Activated CD8-positive, alpha-beta T cell treated with anti-CD3 and anti-CD28 coated beads for 36 hours (primary cell): ENCODE data around the gene NAT9. TPM values are rescaled to one million over a fixed set of nuclear protein-coding genes. Genes with fewer than 3 reads are reported as not detected.

Experiments used
- ATAC-seq: fragments of 200-7000 bp; cut with Tn5 transposase; one replicate; pipeline ENCODE4 v1.10.0; 2021; ENCODE audit warnings: mild to moderate bottlenecking, moderate library complexity
- CTCF ChIA-PET: fragments of 350-600 bp; sonication (Branson Sonifier 250); formaldehyde crosslinking; loops from one replicate; lab custom pipeline; 2021; ENCODE audit warnings: antibody characterized with exemption; lab: Charles Lee
- POLR2A ChIA-PET: fragments of 350-600 bp; sonication (Branson Sonifier 250); formaldehyde crosslinking; loops from one replicate; lab custom pipeline; 2021; ENCODE audit warnings: antibody characterized with exemption; lab: Charles Lee
- DNase-seq: peaks from one replicate; pipeline ENCODE4 v3.0.0-alpha.2; 2020
- H3K27ac Mint-ChIP-seq: one replicate; pipeline ENCODE4 v1.8.0; 2021; ENCODE audit warnings: mild to moderate bottlenecking, mixed read lengths
- H3K27me3 Mint-ChIP-seq: one replicate; pipeline ENCODE4 v1.8.0; 2021; ENCODE audit warnings: mixed read lengths
- H3K36me3 Mint-ChIP-seq: one replicate; pipeline ENCODE4 v1.8.0; 2021; ENCODE audit warnings: low read depth, mixed read lengths
- H3K4me1 Mint-ChIP-seq: one replicate; pipeline ENCODE4 v1.8.0; 2021; ENCODE audit warnings: low read depth, mixed read lengths
- H3K4me3 Mint-ChIP-seq: one replicate; pipeline ENCODE4 v1.8.0; 2021; ENCODE audit warnings: mild to moderate bottlenecking, moderate library complexity, mixed read lengths
- H3K9me3 Mint-ChIP-seq: one replicate; pipeline ENCODE4 v1.8.0; 2021; ENCODE audit warnings: mixed read lengths
- intact Hi-C: fragments of 100-400 bp; cut with micrococcal nuclease; formaldehyde crosslinking; loops from one replicate; pipeline ENCODE4 v1.10.0; 2022
- total RNA-seq, 2 experiments: library from RNA; stranded (reverse); gene quantifications; one replicate each; pipeline ENCODE4 v1.2.3, GENCODE V29; 2021
- TF ChIP-seq, protein P1 (sequence below): fragments of 200-600 bp; IDR thresholded peaks from one replicate; pipeline ENCODE4 v1.8.0; 2022; ENCODE audit warnings: antibody characterized with exemption, mild to moderate bottlenecking

Gene NAT9
- total RNA-seq, 2 experiments from 2014 or later = 35.5 to 42.4 TPM

DNA sequence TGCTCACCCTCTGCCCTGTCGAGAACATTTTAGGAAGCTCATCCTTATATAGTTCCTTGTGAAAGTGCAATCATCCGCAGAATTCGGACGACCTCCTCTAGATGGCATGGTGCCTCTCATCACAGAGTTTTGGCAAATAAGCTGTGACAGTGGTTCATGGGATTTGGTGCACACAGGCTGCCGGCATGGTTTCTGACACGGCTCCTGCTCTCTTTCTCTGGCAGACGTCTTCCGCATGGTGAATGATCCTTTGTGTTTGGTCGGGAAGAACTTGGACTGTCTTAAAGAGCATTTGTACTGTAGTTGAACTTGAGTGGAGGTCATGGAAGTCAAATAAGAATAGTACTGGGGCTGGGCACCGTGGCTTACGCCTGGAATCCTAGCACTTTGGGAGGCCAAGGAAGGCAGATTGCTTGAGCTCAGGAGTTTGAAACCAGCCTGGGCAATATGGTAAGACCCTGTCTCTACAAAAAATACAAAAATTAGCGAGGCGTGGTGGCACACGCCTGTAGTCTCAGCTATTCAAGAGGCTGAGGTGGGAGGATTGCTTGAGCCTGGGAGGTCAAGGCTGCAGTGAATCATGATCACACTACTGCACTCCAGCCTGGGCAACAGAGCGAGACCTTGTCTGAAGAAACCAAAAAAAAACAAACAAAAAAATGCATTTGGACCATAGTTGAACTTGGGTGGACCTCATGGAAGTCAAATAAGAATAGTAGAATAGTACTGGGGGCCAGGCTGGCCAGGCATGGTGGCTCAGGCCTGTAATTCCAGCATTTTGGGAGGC, 34.7 kb upstream of the NAT9 start:
- Mint-ChIP-seq H3K4me3 (no peak overlapping the region), H3K36me3 (peaks cover 7% of the 10 kb centered on the region), H3K27me3 (no peaks in the 10 kb centered on the region), H3K9me3 (no peaks in the 10 kb centered on the region), H3K4me1 (no peaks in the 10 kb centered on the region), H3K27ac (no peak overlapping the region)
- ChIA-PET CTCF (interaction anchor here (1.2 to 4.2 kb wide), 3 partner anchors 14 to 51 kb away, joined by 3 to 28 read pairs (median 3); no protein-coding TSS in a partner anchor), POLR2A (no interaction called here)
- intact Hi-C loops = no loop called here
- no peak for ATAC-seq
- no peak for DNase-seq
- TF ChIP-seq, protein P1, sequence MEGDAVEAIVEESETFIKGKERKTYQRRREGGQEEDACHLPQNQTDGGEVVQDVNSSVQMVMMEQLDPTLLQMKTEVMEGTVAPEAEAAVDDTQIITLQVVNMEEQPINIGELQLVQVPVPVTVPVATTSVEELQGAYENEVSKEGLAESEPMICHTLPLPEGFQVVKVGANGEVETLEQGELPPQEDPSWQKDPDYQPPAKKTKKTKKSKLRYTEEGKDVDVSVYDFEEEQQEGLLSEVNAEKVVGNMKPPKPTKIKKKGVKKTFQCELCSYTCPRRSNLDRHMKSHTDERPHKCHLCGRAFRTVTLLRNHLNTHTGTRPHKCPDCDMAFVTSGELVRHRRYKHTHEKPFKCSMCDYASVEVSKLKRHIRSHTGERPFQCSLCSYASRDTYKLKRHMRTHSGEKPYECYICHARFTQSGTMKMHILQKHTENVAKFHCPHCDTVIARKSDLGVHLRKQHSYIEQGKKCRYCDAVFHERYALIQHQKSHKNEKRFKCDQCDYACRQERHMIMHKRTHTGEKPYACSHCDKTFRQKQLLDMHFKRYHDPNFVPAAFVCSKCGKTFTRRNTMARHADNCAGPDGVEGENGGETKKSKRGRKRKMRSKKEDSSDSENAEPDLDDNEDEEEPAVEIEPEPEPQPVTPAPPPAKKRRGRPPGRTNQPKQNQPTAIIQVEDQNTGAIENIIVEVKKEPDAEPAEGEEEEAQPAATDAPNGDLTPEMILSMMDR = no peak

DNA sequence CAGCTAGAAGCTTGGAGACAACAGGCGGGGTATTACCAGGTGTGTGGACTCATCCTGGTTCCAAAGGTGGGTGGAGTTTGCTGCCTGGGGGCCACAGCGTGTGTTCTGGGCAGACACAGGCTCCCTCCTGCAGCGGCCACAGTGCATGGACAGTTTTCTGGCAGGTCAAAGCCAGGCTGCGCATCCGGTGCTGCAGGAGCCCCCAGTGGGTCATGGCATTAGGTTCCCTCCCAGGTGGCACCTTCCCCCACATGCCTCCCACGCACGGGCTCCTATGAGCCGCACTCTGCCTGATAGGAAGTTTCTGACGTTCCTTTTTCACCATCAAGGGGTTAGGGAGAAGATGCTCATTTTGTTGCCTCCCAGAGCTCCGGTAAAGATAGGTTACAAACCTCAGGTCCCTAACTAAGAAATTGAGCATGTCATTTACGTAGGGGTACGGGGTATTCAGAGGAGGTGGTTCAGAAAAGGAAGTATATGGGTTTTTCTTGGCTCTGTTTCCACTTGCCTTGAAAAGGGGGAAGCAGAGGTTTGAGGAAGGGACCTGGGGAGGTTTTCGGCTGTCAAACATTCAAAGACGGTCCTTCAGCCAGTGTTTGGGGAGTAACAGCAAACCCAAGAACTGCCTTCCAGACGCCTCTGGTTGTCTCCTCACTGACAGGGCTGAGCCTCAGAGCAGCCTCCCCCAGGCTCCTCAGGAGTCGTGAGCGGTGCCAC, 32.7 kb upstream of the NAT9 start:
- TF ChIP-seq, protein P1 = no peak
- H3K36me3 Mint-ChIP-seq = peaks cover 5% of the 10 kb centered on the region
- ATAC-seq (no peak), DNase-seq (no peak)
- ChIA-PET POLR2A (interaction anchor here (1.5 kb wide), 1 partner anchor 11 kb away, joined by 4 read pairs; no protein-coding TSS in a partner anchor), CTCF (interaction anchor here (1.1 to 4.2 kb wide), 2 partner anchors 18 to 53 kb away, joined by 3 to 28 read pairs; no protein-coding TSS in a partner anchor)
- H3K27ac Mint-ChIP-seq = no peak overlapping the region
- H3K4me3 Mint-ChIP-seq = no peak overlapping the region
- H3K9me3 Mint-ChIP-seq = no peaks in the 10 kb centered on the region
- no peaks in the 10 kb centered on the region for H3K4me1 Mint-ChIP-seq
- H3K27me3 Mint-ChIP-seq = no peaks in the 10 kb centered on the region
- intact Hi-C loops = no loop called here

DNA sequence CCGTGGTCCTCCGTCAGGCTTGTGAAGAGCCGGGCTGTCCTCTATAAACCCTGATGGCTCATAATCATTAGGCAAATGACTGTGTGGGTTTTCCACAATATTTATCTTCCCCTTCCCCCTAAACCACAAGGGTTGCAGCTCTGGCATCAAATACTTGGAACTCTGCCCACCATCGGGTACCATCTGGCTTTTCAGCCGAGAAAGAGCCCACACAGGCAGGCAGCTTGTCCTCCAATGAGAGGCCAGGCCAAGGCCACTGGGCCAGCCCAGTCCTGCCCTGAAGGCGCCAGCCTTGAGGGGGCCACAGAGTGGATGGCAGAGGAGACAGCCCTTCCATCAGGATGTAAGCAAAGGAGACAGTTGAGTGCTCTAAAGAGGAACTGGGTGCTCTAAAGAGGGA, 31.8 kb upstream of the NAT9 start:
- DNase-seq (no peak), ATAC-seq (no peak)
- no peaks in the 10 kb centered on the region for H3K4me1 Mint-ChIP-seq
- CTCF ChIA-PET = interaction anchor here (1.1 to 4.2 kb wide), 2 partner anchors 17 to 54 kb away, joined by 3 to 28 read pairs; no protein-coding TSS in a partner anchor
- H3K27ac Mint-ChIP-seq = no peak overlapping the region
- TF ChIP-seq, protein P1 = no peak
- POLR2A ChIA-PET = interaction anchor here (0.5 to 1.5 kb wide), 4 partner anchors 10 to 26 kb away, joined by 3 to 5 read pairs (median 4); no protein-coding TSS in a partner anchor
- H3K9me3 Mint-ChIP-seq = no peaks in the 10 kb centered on the region
- no peaks in the 10 kb centered on the region for H3K27me3 Mint-ChIP-seq
- intact Hi-C loops = no loop called here
- no peak overlapping the region for H3K4me3 Mint-ChIP-seq
- peaks cover 3% of the 10 kb centered on the region for H3K36me3 Mint-ChIP-seq

DNA sequence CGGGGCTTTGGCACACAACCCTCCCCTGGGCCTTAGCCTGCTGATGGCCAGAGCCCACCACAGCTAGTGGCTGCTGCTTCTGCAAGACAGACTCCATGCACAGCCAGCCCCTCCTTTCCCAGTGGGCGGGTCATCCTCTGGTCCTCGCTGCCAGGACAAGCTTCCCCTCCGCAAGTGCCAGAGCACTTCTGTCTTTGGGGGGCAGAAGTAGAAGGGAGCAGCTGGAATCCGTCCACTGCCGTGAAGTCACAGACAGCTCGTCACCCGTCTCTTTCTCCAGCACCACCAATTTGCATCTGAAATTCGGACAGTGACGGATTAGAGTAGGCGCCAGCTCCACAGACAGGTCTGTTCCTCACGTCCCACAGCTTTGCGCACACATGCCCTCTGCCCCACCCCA, 31.3 kb upstream of the NAT9 start:
- H3K4me1 Mint-ChIP-seq = no peaks in the 10 kb centered on the region
- H3K4me3 Mint-ChIP-seq = no peak overlapping the region
- no peak for ATAC-seq
- no peaks in the 10 kb centered on the region for H3K27me3 Mint-ChIP-seq
- no peak overlapping the region for H3K27ac Mint-ChIP-seq
- CTCF ChIA-PET = interaction anchor here (0.9 to 4.2 kb wide), 2 partner anchors 16 to 57 kb away, joined by 3 to 28 read pairs; no protein-coding TSS in a partner anchor
- peaks cover 3% of the 10 kb centered on the region for H3K36me3 Mint-ChIP-seq
- TF ChIP-seq, protein P1 = no peak
- DNase-seq = no peak
- H3K9me3 Mint-ChIP-seq = no peaks in the 10 kb centered on the region
- intact Hi-C loops = no loop called here
- POLR2A ChIA-PET = interaction anchor here (1.4 to 1.5 kb wide), 3 partner anchors 12 to 26 kb away, joined by 3 to 5 read pairs (median 4); no protein-coding TSS in a partner anchor
